ENCODE results near the gene DBI.
"Not testable (repeated sequence)": the region's sequence is repeated elsewhere in the genome, so short reads cannot be mapped to it uniquely, and the experiment has no call there.

The DBI gene

GRCh38 chr2:119366161-119366648, 572 bp upstream of the DBI start:
- no peak for DNase-seq

- DNase-seq = peak; percentile 23 to 25
Observed at GRCh38 chr2:119367472-119368099, 809 bp downstream of the DBI start.

GRCh38 chr2:119369845-119370244, 3.1 kb downstream of the DBI start:
- no peak for DNase-seq

- DNase-seq = no peak
Observed at GRCh38 chr2:119371111-119371510, 4.3 kb downstream of the DBI start.

GRCh38 chr2:119372778-119373568, 6.2 kb downstream of the DBI start:
- no peak for DNase-seq

- DNase-seq = not testable (repeated sequence)
Observed at GRCh38 chr2:119373907-119374745, 7.3 kb downstream of the DBI start.

GRCh38 chr2:119376406-119376805, 9.6 kb downstream of the DBI start:
- DNase-seq = not testable (repeated sequence)

GRCh38 chr2:119376810-119377209, 10.0 kb downstream of the DBI start:
- DNase-seq = no peak

GRCh38 chr2:119377294-119377992, 10.7 kb downstream of the DBI start:
- no peak for DNase-seq

- DNase-seq = no peak
Observed at GRCh38 chr2:119377993-119378345, 11.2 kb downstream of the DBI start.

GRCh38 chr2:119378566-119378965, 11.8 kb downstream of the DBI start:
- no peak for DNase-seq

GRCh38 chr2:119383410-119384140, 16.8 kb downstream of the DBI start:
- DNase-seq = no peak

GRCh38 chr2:119384971-119385370, 18.2 kb downstream of the DBI start:
- no peak for DNase-seq

GRCh38 chr2:119385466-119385865, 18.7 kb downstream of the DBI start:
- DNase-seq = no peak

GRCh38 chr2:119387381-119388129, 20.8 kb downstream of the DBI start:
- DNase-seq = peak in 1 of 2 donors; percentile 53

- no peak for DNase-seq
Observed at GRCh38 chr2:119389615-119390306, 23.0 kb downstream of the DBI start.

- no peak for DNase-seq
Observed at GRCh38 chr2:119393971-119394748, 27.4 kb downstream of the DBI start.

GRCh38 chr2:119397196-119397595, 30.4 kb downstream of the DBI start:
- no peak for DNase-seq

- no peak for DNase-seq
Observed at GRCh38 chr2:119402106-119402505, 35.3 kb downstream of the DBI start.
